SK-N-SH (cell line): ENCODE data around the gene SIAH3. TPM values are rescaled to one million over a fixed set of nuclear protein-coding genes. Genes with fewer than 3 reads are reported as not detected.

ENCODE experiments used
- CTCF ChIA-PET: fragments of 300-600, 350-600 bp; formaldehyde crosslinking; extraction: SDS; loops from one replicate; lab custom pipeline; 2021; lab: Yijun Ruan, JAX
- POLR2A ChIA-PET: fragments of 350-600 bp; sonication (Branson Sonifier 250); formaldehyde crosslinking; extraction: SDS; loops from one replicate; lab custom pipeline; 2020; ENCODE audit warnings: antibody characterized with exemption, inconsistent platforms; lab: Yijun Ruan, JAX
- DNase-seq: peaks from one replicate; pipeline ENCODE4 v3.0.0; 2012
- H2AFZ ChIP-seq: fragments of 200-600 bp; sonication (generic); 2 replicates; pipeline ENCODE4 v1.8.1; 2016; ENCODE audit warnings: antibody characterized with exemption, mild to moderate bottlenecking, low read depth
- H3F3A ChIP-seq: fragments of 200-600 bp; sonication (generic); replicated peaks from 2 replicates; pipeline ENCODE3; 2016; ENCODE audit warnings: antibody characterized with exemption, mild to moderate bottlenecking; ENCODE audit not compliant: insufficient read depth
- H3K27ac ChIP-seq, 2 experiments: fragments of 200-500 bp in 1 of 2; fragments of 200-600 bp in 1 of 2; sonication (Bioruptor generic) in 1 of 2; sonication (generic), shearing (Covaris generic) in 1 of 2; 2 replicates each; pipeline versions ENCODE4 v1.5.1 to v1.6.1; 2014 to 2016; ENCODE audit warnings: low read depth in 2 of 2, inconsistent platforms in 1 of 2, low read length in 1 of 2, mild to moderate bottlenecking in 1 of 2, mixed read lengths in 1 of 2
- H3K27me3 ChIP-seq: fragments of 200-600 bp; sonication (generic), shearing (Covaris generic); 2 replicates; pipeline ENCODE4 v1.6.1; 2016; ENCODE audit warnings: mixed run types; ENCODE audit not compliant: insufficient read depth
- H3K36me3 ChIP-seq, 2 experiments: fragments of 200-500 bp in 1 of 2; fragments of 200-600 bp in 1 of 2; sonication (Bioruptor generic) in 1 of 2; sonication (generic) in 1 of 2; replicated peaks in 1 of 2; 2 replicates each; pipeline versions ENCODE3 to v1.5.1; 2014 to 2016; ENCODE audit warnings: low read length in 1 of 2, mild to moderate bottlenecking in 1 of 2; ENCODE audit not compliant: insufficient read depth in 2 of 2, control insufficient read depth in 1 of 2
- H3K4me1 ChIP-seq, 2 experiments: fragments of 200-500 bp in 1 of 2; fragments of 200-600 bp in 1 of 2; sonication (Bioruptor generic) in 1 of 2; sonication (generic), shearing (Covaris generic) in 1 of 2; 2 replicates each; pipeline versions ENCODE4 v1.5.1 to v1.6.1; 2014 to 2016; ENCODE audit warnings: low read depth in 1 of 2, low read length in 1 of 2, mixed run types in 1 of 2; ENCODE audit not compliant: insufficient read depth in 2 of 2, control insufficient read depth in 1 of 2
- H3K4me2 ChIP-seq: fragments of 200-600 bp; sonication (generic), shearing (Covaris generic); 2 replicates; pipeline ENCODE4 v1.6.1; 2017; ENCODE audit warnings: mixed run types
- H3K4me3 ChIP-seq, 2 experiments: fragments of 200-500 bp in 1 of 2; fragments of 200-600 bp in 1 of 2; sonication (Bioruptor generic) in 1 of 2; sonication (generic), shearing (Covaris generic) in 1 of 2; 2 replicates each; pipeline versions ENCODE4 v1.5.1 to v1.8.1; 2014 to 2016; ENCODE audit warnings: low read depth in 2 of 2, inconsistent platforms in 1 of 2, low read length in 1 of 2, mild to moderate bottlenecking in 1 of 2, mixed read lengths in 1 of 2, moderate library complexity in 1 of 2
- H3K79me2 ChIP-seq: fragments of 200-600 bp; sonication (generic); 2 replicates; pipeline ENCODE4 v1.8.1; 2017; ENCODE audit warnings: mild to moderate bottlenecking; ENCODE audit not compliant: insufficient read depth
- H3K9ac ChIP-seq: fragments of 200-600 bp; sonication (generic); 2 replicates; pipeline ENCODE4 v1.6.1; 2017; ENCODE audit warnings: mixed run types
- H3K9me2 ChIP-seq: fragments of 200-600 bp; sonication (generic); 2 replicates; pipeline ENCODE4 v1.6.1; 2017; ENCODE audit warnings: mixed run types
- H3K9me3 ChIP-seq: fragments of 200-600 bp; sonication (generic); 2 replicates; pipeline ENCODE4 v1.6.1; 2017; ENCODE audit warnings: mixed run types, mild to moderate bottlenecking, moderate library complexity
- H4K20me1 ChIP-seq: fragments of 200-600 bp; sonication (generic); 2 replicates; pipeline ENCODE4 v1.6.1; 2017; ENCODE audit warnings: mild to moderate bottlenecking, mixed run types; ENCODE audit not compliant: insufficient read depth
- EP300 ChIP-seq, 2 experiments: IDR thresholded peaks; 2 replicates each; pipeline versions ENCODE4 v1.4.0 to v1.6.1; 2012; ENCODE audit warnings: borderline replicate concordance in 1 of 2, low read depth in 1 of 2, low read length in 1 of 2
- FOSL2 ChIP-seq: IDR thresholded peaks from 2 replicates; pipeline ENCODE4 v1.4.0; 2012; ENCODE audit warnings: low read depth, mild to moderate bottlenecking, moderate library complexity, borderline replicate concordance
- FOXJ3 ChIP-seq: sonication (generic); formaldehyde crosslinking; IDR thresholded peaks from 2 replicates; pipeline ENCODE4 v1.5.1; 2020; ENCODE audit warnings: mild to moderate bottlenecking, missing genetic modification reagents
- FOXM1 ChIP-seq: IDR thresholded peaks from 2 replicates; pipeline ENCODE4 v1.4.0; 2012; ENCODE audit warnings: low read depth, mild to moderate bottlenecking
- GABPA ChIP-seq: IDR thresholded peaks from 2 replicates; pipeline ENCODE4 v1.4.0; 2012; ENCODE audit warnings: low read depth, mild to moderate bottlenecking
- GATA2 ChIP-seq: sonication (generic); formaldehyde crosslinking; IDR thresholded peaks from 2 replicates; pipeline ENCODE4 v1.5.0; 2020; ENCODE audit warnings: mild to moderate bottlenecking, missing genetic modification reagents
- MEF2A ChIP-seq: IDR thresholded peaks from 2 replicates; pipeline ENCODE4 v1.4.0; 2012; ENCODE audit warnings: low read depth, borderline replicate concordance
- PBX3 ChIP-seq: IDR thresholded peaks from 2 replicates; pipeline ENCODE4; 2012
- POLR2AphosphoS5 ChIP-seq: IDR thresholded peaks from 2 replicates; pipeline ENCODE4 v1.6.1; 2012; ENCODE audit warnings: low read depth, low read length
- RAD21 ChIP-seq: IDR thresholded peaks from 2 replicates; pipeline ENCODE4 v1.6.1; 2012; ENCODE audit warnings: mild to moderate bottlenecking, low read length
- RCOR1 ChIP-seq: fragments of 150-350 bp; IDR thresholded peaks from 2 replicates; pipeline ENCODE4 v1.6.1; 2017; ENCODE audit warnings: antibody characterized with exemption, low read length
- RFX5 ChIP-seq: IDR thresholded peaks from 2 replicates; pipeline ENCODE4 v1.6.1; 2012; ENCODE audit warnings: mild to moderate bottlenecking, improper control_type of control experiment, low read length
- TAF1 ChIP-seq: IDR thresholded peaks from 2 replicates; pipeline ENCODE4 v1.6.1; 2012; ENCODE audit warnings: low read depth, mild to moderate bottlenecking, low read length, moderate library complexity, borderline replicate concordance
- YY1 ChIP-seq: IDR thresholded peaks from 2 replicates; pipeline ENCODE4 v1.4.0; 2012; ENCODE audit warnings: low read depth, mild to moderate bottlenecking
- ZBTB33 ChIP-seq: IDR thresholded peaks from 2 replicates; pipeline ENCODE4 v1.4.0; 2012; ENCODE audit warnings: low read depth, borderline replicate concordance
- WGBS: methylation state at CpG from one replicate; pipeline ENCODE4 v1.1.6; 2017; ENCODE audit warnings: low lambda C conversion rate; 5-methylcytosine and 5-hydroxymethylcytosine counted together
- polyA plus RNA-seq, 3 experiments: library from polyadenylated mRNA; depleted of rRNA; stranded (reverse); fragments of >200 nt; gene quantifications; 2 replicates each; pipeline ENCODE4 v1.2.3, GENCODE V29; 2012

Gene SIAH3
- polyA plus RNA-seq, 1 of the 3 experiments (the other 2 are of a cell fraction) = 0.08 TPM

GRCh38 chr13:45837111-45837510 is 14.4 kb downstream of the SIAH3 start:
- H3K9ac ChIP-seq = no peak overlapping the region
- H3F3A ChIP-seq = no peaks in the 10 kb centered on the region
- H3K4me1 ChIP-seq = peaks cover 11 to 17% of the 10 kb centered on the region in 2 experiments; a peak in 3 of 4 replicates
- no peaks in the 10 kb centered on the region for H3K36me3 ChIP-seq
- H3K9me3 ChIP-seq = no peaks in the 10 kb centered on the region
- CTCF ChIA-PET = interaction anchor here (1.4 kb wide), 2 partner anchors 13 to 30 kb away, joined by 3 to 4 read pairs; no protein-coding TSS in a partner anchor
- H3K79me2 ChIP-seq = no peaks in the 10 kb centered on the region
- no peak overlapping the region for H3K4me3 ChIP-seq
- POLR2A ChIA-PET = no interaction called here
- no peak overlapping the region for H2AFZ ChIP-seq
- no peak overlapping the region for H3K4me2 ChIP-seq
- 57% methylated on average over 1 of the region's 1 CpG for WGBS
- TF ChIP-seq FOSL2 (no peak), ZBTB33 (no peak), EP300 (IDR thresholded peaks at IDR 0.05; ENCODE audit: borderline replicate concordance in 1 of 2, low read depth in 1 of 2, low read length in 1 of 2) (no peak), POLR2AphosphoS5 (no peak), FOXJ3 (CRISPR knock-in tag) (no peak), GABPA (no peak), RAD21 (no peak), RFX5 (no peak), GATA2 (CRISPR knock-in tag) (no peak), YY1 (no peak), RCOR1 (no peak), PBX3 (no peak), FOXM1 (no peak), MEF2A (no peak), TAF1 (no peak)
- no peaks in the 10 kb centered on the region; the same call in 1 of the 2 replicates for H3K27me3 ChIP-seq
- DNase-seq = no peak
- no peaks in the 10 kb centered on the region for H4K20me1 ChIP-seq
- H3K9me2 ChIP-seq = no peaks in the 10 kb centered on the region
- no peak overlapping the region for H3K27ac ChIP-seq

- CTCF ChIA-PET = interaction anchor here (0.7 to 1.3 kb wide), 2 partner anchors 13 to 21 kb away, joined by 3 to 4 read pairs; no protein-coding TSS in a partner anchor
- no peaks in the 10 kb centered on the region; the same call in 1 of the 2 replicates for H3K27me3 ChIP-seq
- 82% methylated on average over 3 of the region's 7 CpGs for WGBS
- no peaks in the 10 kb centered on the region for H4K20me1 ChIP-seq
- H3K9me2 ChIP-seq = no peaks in the 10 kb centered on the region
- H3K27ac ChIP-seq = peak overlapping the region in 1 of 2 experiments; percentile 77; a peak in 2 of 4 replicates
- no peak for DNase-seq
- no peaks in the 10 kb centered on the region for H3K79me2 ChIP-seq
- H3K36me3 ChIP-seq = no peaks in the 10 kb centered on the region
- H3K4me1 ChIP-seq = peaks cover 11 to 17% of the 10 kb centered on the region in 2 experiments; a peak in 3 of 4 replicates
- POLR2A ChIA-PET = no interaction called here
- no peak for TF ChIP-seq FOXM1
- no peak overlapping the region for H2AFZ ChIP-seq
- no peaks in the 10 kb centered on the region for H3F3A ChIP-seq
- H3K9ac ChIP-seq = no peak overlapping the region
- no peak overlapping the region for H3K4me2 ChIP-seq
- H3K9me3 ChIP-seq = no peaks in the 10 kb centered on the region
- no peak overlapping the region for H3K4me3 ChIP-seq
These were observed 17.1 kb downstream of the SIAH3 start for GRCh38 chr13:45834411-45834994.
